Mammary epithelial cell (primary cell): ENCODE results near the gene TSPAN9.

Experiments used
- CTCF ChIP-seq, 2 donors: IDR thresholded peaks in 1 of 2; conservative IDR thresholded peaks in 1 of 2; 2 replicates each; pipeline ENCODE4 v1.5.1; 2011 to 2012; ENCODE audit warnings: inconsistent platforms in 2 of 2, low read length in 2 of 2, mild to moderate bottlenecking in 2 of 2, control low read depth in 1 of 2, low read depth in 1 of 2; ENCODE audit not compliant: insufficient read depth in 1 of 2; ENCODE audit errors: extremely low read depth in 1 of 2
- EZH2 ChIP-seq: IDR thresholded peaks from 2 replicates; pipeline ENCODE4 v1.6.1; 2012; ENCODE audit warnings: low read length, inconsistent platforms, borderline replicate concordance

- no peak for TF ChIP-seq CTCF (conservative IDR thresholded peaks at IDR 0.05 in 1 of 2, IDR thresholded peaks at IDR 0.05 in 1 of 2; ENCODE audit: extremely low read depth in 1 of 2, insufficient read depth in 1 of 2, low read depth in 1 of 2, low read length in 2 of 2)
- no peak for TF ChIP-seq EZH2
These were observed 227.4 kb downstream of the TSPAN9 start for GRCh38 chr12:3304436-3305165.
